ENCODE measurements around the gene MAGEL2. TPM values are rescaled to one million over a fixed set of nuclear protein-coding genes. Genes with fewer than 3 reads are reported as not detected.

Gene MAGEL2
- total RNA-seq, 2 donors from 2014 or later, result 0.56 TPM; not detected in 1

- no peaks in the 10 kb centered on the region for H3K9me3 ChIP-seq
- H3K27me3 ChIP-seq (replicated peaks; ENCODE audit: insufficient read depth), result no peaks in the 10 kb centered on the region
- no peak for ATAC-seq (ENCODE audit: insufficient number of reproducible peaks, low FRiP score, low read depth)
- no peak for DNase-seq (ENCODE audit: low spot score)
- H3K4me3 ChIP-seq, result peak within 1 kb of the TSS; percentile 66
- H3K27ac ChIP-seq, result no peak within 1 kb of the TSS
- TF ChIP-seq CTCF (IDR thresholded peaks at IDR 0.05), result no peak
- no peaks in the 10 kb centered on the region for H3K36me3 ChIP-seq
- H3K4me1 ChIP-seq (ENCODE audit: control insufficient read depth in 1 of 2, low read depth in 2 of 2), result peaks cover 0 to 7% of the 10 kb centered on the region in 2 donors
Measured at GRCh38 chr15:23687143-23687470, 39.4 kb upstream of the MAGEL2 start, which contains the start of gene NDN. NDN (minus strand) TSS chr15:23687305; CDS start chr15:23687217, 88 bp downstream.

- no peak for DNase-seq (ENCODE audit: low spot score)
Measured at GRCh38 chr15:23686466-23687142, 38.9 kb upstream of the MAGEL2 start.

GRCh38 chr15:23671481-23671880 lies 23.8 kb upstream of the MAGEL2 start:
- no peak for DNase-seq (ENCODE audit: low spot score)
- H3K9me3 ChIP-seq, result no peaks in the 10 kb centered on the region
- H3K27me3 ChIP-seq (replicated peaks; ENCODE audit: insufficient read depth), result no peaks in the 10 kb centered on the region
- ATAC-seq (ENCODE audit: insufficient number of reproducible peaks, low FRiP score, low read depth), result no peak
- TF ChIP-seq CTCF (IDR thresholded peaks at IDR 0.05), result no peak
- no peaks in the 10 kb centered on the region for H3K4me1 ChIP-seq (ENCODE audit: control insufficient read depth in 1 of 2, low read depth in 2 of 2)
- no peaks in the 10 kb centered on the region for H3K36me3 ChIP-seq
- no peak overlapping the region for H3K4me3 ChIP-seq
- H3K27ac ChIP-seq, result no peak overlapping the region

More at GRCh38 chr15:23686466-23687142, 38.9 kb upstream of the MAGEL2 start:
- no peak overlapping the region for H3K27ac ChIP-seq
- no peaks in the 10 kb centered on the region for H3K9me3 ChIP-seq
- TF ChIP-seq CTCF (IDR thresholded peaks at IDR 0.05), result no peak
- H3K27me3 ChIP-seq (replicated peaks; ENCODE audit: insufficient read depth), result no peaks in the 10 kb centered on the region
- peak overlapping the region; percentile 66 for H3K4me3 ChIP-seq
- no peaks in the 10 kb centered on the region for H3K36me3 ChIP-seq
- H3K4me1 ChIP-seq (ENCODE audit: control insufficient read depth in 1 of 2, low read depth in 2 of 2), result peaks cover 0 to 7% of the 10 kb centered on the region in 2 donors
- no peak for ATAC-seq (ENCODE audit: insufficient number of reproducible peaks, low FRiP score, low read depth)

GRCh38 chr15:23670970-23671369 lies 23.3 kb upstream of the MAGEL2 start:
- TF ChIP-seq CTCF (IDR thresholded peaks at IDR 0.05), result no peak
- DNase-seq (ENCODE audit: low spot score) (no peak), ATAC-seq (ENCODE audit: insufficient number of reproducible peaks, low FRiP score, low read depth) (no peak)
- no peaks in the 10 kb centered on the region for H3K27me3 ChIP-seq (replicated peaks; ENCODE audit: insufficient read depth)
- no peak overlapping the region for H3K4me3 ChIP-seq
- no peak overlapping the region for H3K27ac ChIP-seq
- no peaks in the 10 kb centered on the region for H3K36me3 ChIP-seq
- no peaks in the 10 kb centered on the region for H3K4me1 ChIP-seq (ENCODE audit: control insufficient read depth in 1 of 2, low read depth in 2 of 2)
- no peaks in the 10 kb centered on the region for H3K9me3 ChIP-seq

GRCh38 chr15:23663232-23663631 lies 15.6 kb upstream of the MAGEL2 start:
- Histone ChIP-seq H3K9me3 (no peaks in the 10 kb centered on the region), H3K27ac (no peak overlapping the region), H3K36me3 (no peaks in the 10 kb centered on the region), H3K4me1 (ENCODE audit: control insufficient read depth in 1 of 2, low read depth in 2 of 2) (no peaks in the 10 kb centered on the region), H3K4me3 (no peak overlapping the region), H3K27me3 (replicated peaks; ENCODE audit: insufficient read depth) (no peaks in the 10 kb centered on the region)
- no peak for DNase-seq (ENCODE audit: low spot score)
- ATAC-seq (ENCODE audit: insufficient number of reproducible peaks, low FRiP score, low read depth), result no peak
- no peak for TF ChIP-seq CTCF (IDR thresholded peaks at IDR 0.05)
